Transverse colon (tissue), 3 donors: ENCODE measurements around the gene PYGO2.

Experiments used
- CTCF ChIP-seq, 5 experiments: fragments of 200-600 bp in 3 of 5; fragments of 450-650 bp in 2 of 5; sonication (generic) in 3 of 5; IDR thresholded peaks; 1 replicate in 2 of 5; 2 replicates in 3 of 5; pipeline ENCODE4 v1.5.1; 2016 to 2017; ENCODE audit warnings: antibody characterized with exemption in 5 of 5, inconsistent platforms in 3 of 5, mild to moderate bottlenecking in 2 of 5, moderate library complexity in 1 of 5
- EP300 ChIP-seq: sonication (generic); formaldehyde crosslinking; IDR thresholded peaks from one replicate; pipeline ENCODE4 v1.6.1; 2017; ENCODE audit warnings: antibody characterized with exemption, low read depth
- POLR2A ChIP-seq: fragments of 450-650 bp; IDR thresholded peaks from one replicate; pipeline ENCODE4 v1.6.1; 2016; ENCODE audit warnings: antibody characterized with exemption, mild to moderate bottlenecking, moderate library complexity

GRCh38 chr1:154962156-154962749 is 671 bp upstream of the PYGO2 start:
- no peak for TF ChIP-seq CTCF (IDR thresholded peaks at IDR 0.05)
- no peak for TF ChIP-seq POLR2A
- TF ChIP-seq EP300, result no peak
